ENCODE measurements around the gene VARS1. TPM values are rescaled to one million over a fixed set of nuclear protein-coding genes. Genes with fewer than 3 reads are reported as not detected.
A peak's percentile ranks its signal among the peaks of the same experiment; 100 is the strongest.
"Not testable (repeated sequence)": the region's sequence is repeated elsewhere in the genome, so short reads cannot be mapped to it uniquely, and the experiment has no call there.

Gene VARS1
- total RNA-seq, 3 donors from 2014 or later = 19.2 to 35.4 (median 26.2) TPM

DNA sequence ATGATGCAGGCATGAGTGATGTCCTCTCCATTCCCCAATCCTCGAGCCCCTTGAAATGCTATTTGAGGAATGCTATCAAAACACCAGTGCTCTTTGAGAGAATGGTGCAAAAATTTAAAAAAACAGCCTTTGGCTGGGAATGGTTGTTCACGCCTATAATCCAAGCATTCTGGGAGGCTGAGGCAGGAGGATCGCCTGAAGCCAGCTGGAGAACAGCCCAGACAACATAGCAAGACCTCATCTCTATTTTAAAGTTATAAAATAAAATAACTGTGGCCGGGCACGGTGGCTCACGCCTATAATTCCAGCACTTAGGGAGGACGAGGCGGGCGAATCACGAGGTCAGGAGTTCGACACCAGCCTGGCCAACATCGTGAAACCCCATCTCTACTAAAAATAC lies 4.2 kb upstream of the VARS1 start:
- Histone ChIP-seq H3K36me3 (no peaks in the 10 kb centered on the region), H3K4me1 (no peaks in the 10 kb centered on the region), H3K27me3 (no peaks in the 10 kb centered on the region), H3K27ac (no peak overlapping the region), H3K4me3 (no peak overlapping the region), H3K9me3 (no peaks in the 10 kb centered on the region)
- no peak for DNase-seq (ENCODE audit: low spot score in 2 of 2)
- TF ChIP-seq POLR2AphosphoS5 (IDR thresholded peaks at IDR 0.05) (no peak), POLR2A (IDR thresholded peaks at IDR 0.05) (no peak)
- TF ChIP-seq, protein P1, sequence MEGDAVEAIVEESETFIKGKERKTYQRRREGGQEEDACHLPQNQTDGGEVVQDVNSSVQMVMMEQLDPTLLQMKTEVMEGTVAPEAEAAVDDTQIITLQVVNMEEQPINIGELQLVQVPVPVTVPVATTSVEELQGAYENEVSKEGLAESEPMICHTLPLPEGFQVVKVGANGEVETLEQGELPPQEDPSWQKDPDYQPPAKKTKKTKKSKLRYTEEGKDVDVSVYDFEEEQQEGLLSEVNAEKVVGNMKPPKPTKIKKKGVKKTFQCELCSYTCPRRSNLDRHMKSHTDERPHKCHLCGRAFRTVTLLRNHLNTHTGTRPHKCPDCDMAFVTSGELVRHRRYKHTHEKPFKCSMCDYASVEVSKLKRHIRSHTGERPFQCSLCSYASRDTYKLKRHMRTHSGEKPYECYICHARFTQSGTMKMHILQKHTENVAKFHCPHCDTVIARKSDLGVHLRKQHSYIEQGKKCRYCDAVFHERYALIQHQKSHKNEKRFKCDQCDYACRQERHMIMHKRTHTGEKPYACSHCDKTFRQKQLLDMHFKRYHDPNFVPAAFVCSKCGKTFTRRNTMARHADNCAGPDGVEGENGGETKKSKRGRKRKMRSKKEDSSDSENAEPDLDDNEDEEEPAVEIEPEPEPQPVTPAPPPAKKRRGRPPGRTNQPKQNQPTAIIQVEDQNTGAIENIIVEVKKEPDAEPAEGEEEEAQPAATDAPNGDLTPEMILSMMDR (IDR thresholded peaks at IDR 0.05) = no peak
- intact Hi-C loops (cut with DNase I; ENCODE audit: low total_unique reads) = no loop called here

DNA sequence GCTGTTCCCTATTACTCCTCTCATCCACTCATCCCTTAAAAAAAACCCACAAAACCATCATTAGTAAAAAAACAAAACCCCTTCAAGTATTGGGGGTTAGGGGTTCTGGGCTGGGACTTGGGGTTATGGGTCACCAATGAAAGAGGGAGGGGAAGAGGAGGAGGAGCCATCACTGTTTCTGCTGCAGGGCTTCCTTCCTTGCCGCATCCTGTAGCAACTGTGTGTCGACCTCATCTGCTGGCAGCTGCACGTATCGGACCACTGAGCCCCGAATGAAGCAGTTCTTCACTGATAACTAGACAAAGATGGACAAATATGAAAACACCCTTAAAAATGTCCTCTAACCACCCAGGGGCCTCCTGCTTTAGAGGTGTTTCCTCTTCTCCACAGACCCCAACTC lies 2.0 kb upstream of the VARS1 start:
- peak overlapping the region in 1 of 2 donors; percentile 26 for H3K27ac ChIP-seq
- H3K36me3 ChIP-seq = no peaks in the 10 kb centered on the region
- H3K9me3 ChIP-seq = no peaks in the 10 kb centered on the region
- H3K4me3 ChIP-seq = no peak overlapping the region
- DNase-seq (ENCODE audit: low spot score in 2 of 2) = no peak
- TF ChIP-seq, protein P1 (IDR thresholded peaks at IDR 0.05) = no peak
- TF ChIP-seq POLR2A (IDR thresholded peaks at IDR 0.05) (no peak), POLR2AphosphoS5 (IDR thresholded peaks at IDR 0.05) (no peak)
- H3K27me3 ChIP-seq = no peaks in the 10 kb centered on the region
- H3K4me1 ChIP-seq = no peaks in the 10 kb centered on the region
- intact Hi-C loops (cut with DNase I; ENCODE audit: low total_unique reads) = no loop called here

DNA sequence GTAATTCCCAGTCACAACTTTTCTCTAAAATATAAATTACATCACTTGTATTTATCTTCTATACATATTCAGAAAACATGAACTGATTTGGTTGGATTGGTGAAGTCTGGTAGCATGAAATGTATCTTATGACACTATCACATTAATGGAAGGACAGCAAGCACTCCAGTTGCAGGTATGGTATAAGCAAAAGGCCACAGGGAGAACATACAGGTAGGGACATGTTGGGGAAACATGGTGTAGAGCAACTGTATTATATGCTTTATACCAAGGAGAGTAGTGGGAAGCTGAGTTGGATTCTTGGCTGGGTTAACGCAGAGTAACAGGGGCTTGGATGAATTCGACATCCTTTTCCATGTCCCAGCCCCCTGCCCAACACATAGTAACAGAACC lies 1.4 kb upstream of the VARS1 start:
- H3K36me3 ChIP-seq = no peaks in the 10 kb centered on the region
- H3K27me3 ChIP-seq = no peaks in the 10 kb centered on the region
- no peaks in the 10 kb centered on the region for H3K4me1 ChIP-seq
- no peak for DNase-seq (ENCODE audit: low spot score in 2 of 2)
- no peak overlapping the region for H3K4me3 ChIP-seq
- TF ChIP-seq POLR2A (IDR thresholded peaks at IDR 0.05) (no peak), POLR2AphosphoS5 (IDR thresholded peaks at IDR 0.05) (no peak)
- TF ChIP-seq, protein P1 (IDR thresholded peaks at IDR 0.05) = no peak
- intact Hi-C loops (cut with DNase I; ENCODE audit: low total_unique reads) = no loop called here
- H3K9me3 ChIP-seq = no peaks in the 10 kb centered on the region
- peak overlapping the region in 1 of 2 donors; percentile 26 for H3K27ac ChIP-seq

DNA sequence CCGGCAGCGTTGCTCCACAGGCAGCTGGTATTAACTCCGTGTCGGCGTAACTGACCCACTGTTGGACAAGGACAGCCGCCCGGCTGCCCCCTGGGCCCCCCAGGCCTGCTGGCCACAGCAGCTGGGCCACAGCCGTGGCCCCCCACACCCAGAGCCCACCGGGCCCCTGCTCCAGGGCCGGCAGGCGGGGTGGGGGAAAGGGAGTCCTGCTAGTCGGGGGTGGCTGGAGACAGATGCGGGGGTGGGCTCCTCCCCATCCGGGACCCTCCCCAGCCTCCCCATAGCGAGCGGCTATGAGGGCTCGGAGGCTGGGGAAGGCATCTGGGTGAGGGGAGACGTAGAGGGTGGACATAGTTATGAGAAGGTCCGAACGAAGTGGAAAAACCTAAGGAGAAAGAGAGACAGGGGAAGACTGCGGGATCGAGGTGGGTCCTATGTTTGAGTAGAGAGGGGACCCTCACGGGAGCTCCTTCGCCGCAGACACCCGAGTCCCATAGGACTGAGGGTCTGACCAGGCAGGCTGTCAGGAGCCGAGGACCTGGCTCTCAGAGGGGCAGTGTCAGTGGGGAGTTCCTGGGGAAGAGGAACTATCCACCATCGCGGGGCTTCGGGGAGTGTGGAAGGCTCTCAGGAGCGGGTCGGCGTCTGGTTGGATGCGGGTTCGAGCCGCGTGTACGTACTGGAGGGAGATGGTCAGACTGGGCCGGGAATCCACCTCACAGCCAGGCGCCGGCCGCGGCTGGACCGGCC lies 511 bp downstream of the VARS1 start:
- TF ChIP-seq, protein P1 (IDR thresholded peaks at IDR 0.05) = no peak
- peak in 1 of 3 donors; percentile 9 for TF ChIP-seq POLR2AphosphoS5 (IDR thresholded peaks at IDR 0.05)
- no peak for DNase-seq (ENCODE audit: low spot score in 2 of 2)
- intact Hi-C loops (cut with DNase I; ENCODE audit: low total_unique reads) = no loop called here
- Histone ChIP-seq H3K4me1 (no peaks in the 10 kb centered on the region), H3K4me3 (peak overlapping the region; percentile 74 to 88 (median 75)), H3K27ac (peak overlapping the region; percentile 97 to 99), H3K9me3 (no peaks in the 10 kb centered on the region), H3K27me3 (no peaks in the 10 kb centered on the region), H3K36me3 (no peaks in the 10 kb centered on the region)

DNA sequence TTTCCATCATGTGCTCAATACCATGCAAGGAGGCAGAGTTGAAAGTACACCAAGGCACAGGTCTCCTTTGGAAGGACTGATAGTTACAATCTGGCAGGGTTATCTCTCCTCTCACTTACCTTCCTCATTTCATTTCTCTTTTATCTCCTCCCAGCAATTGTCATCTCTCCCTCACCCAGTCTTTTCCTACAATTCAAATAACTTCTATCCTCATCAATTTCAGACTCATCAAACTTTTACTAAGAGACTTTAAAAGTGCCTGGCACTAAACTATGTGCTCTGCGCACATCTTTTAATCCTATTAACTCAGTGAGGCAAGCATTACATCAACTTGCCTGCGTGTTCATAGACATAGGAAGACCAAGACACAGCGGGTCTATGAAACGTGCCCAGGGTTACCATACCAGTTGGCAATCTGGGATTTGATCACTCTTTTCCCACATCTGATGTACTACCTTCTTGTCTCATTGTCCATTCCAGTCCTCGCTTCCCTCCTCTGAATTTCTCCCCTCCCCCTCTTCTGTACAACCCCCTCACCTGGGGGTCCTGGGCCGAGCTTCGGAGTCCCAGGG lies 1.2 kb downstream of the VARS1 start:
- H3K9me3 ChIP-seq = no peaks in the 10 kb centered on the region
- no peak for DNase-seq (ENCODE audit: low spot score in 2 of 2)
- no peaks in the 10 kb centered on the region for H3K36me3 ChIP-seq
- H3K27me3 ChIP-seq = no peaks in the 10 kb centered on the region
- intact Hi-C loops (cut with DNase I; ENCODE audit: low total_unique reads) = no loop called here
- peak overlapping the region; percentile 74 to 88 (median 75) for H3K4me3 ChIP-seq
- H3K27ac ChIP-seq = peak overlapping the region; percentile 97 to 99
- H3K4me1 ChIP-seq = no peaks in the 10 kb centered on the region
- TF ChIP-seq POLR2A (IDR thresholded peaks at IDR 0.05) (no peak), POLR2AphosphoS5 (IDR thresholded peaks at IDR 0.05) (no peak)
- TF ChIP-seq, protein P1 (IDR thresholded peaks at IDR 0.05) = no peak

DNA sequence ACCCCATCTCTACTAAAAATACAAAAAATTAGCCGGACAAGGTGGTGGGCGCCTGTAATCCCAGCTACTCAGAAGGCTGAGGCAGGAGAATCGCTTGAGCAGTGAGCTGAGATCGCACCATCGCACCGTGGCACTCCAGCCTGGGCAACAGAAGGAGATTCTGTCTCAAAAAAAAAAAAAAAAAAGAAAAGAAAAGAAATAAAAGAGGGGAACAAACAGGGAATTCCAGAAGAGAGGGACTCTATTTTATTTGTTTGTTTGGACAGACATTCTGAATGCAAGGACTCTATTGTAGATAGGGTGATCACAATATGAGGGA lies 1.7 kb downstream of the VARS1 start:
- H3K27me3 ChIP-seq; H3K9me3 ChIP-seq; H3K36me3 ChIP-seq; intact Hi-C loops (cut with DNase I; ENCODE audit: low total_unique reads); DNase-seq (ENCODE audit: low spot score in 2 of 2); H3K4me1 ChIP-seq: not testable (repeated sequence)
- H3K4me3 ChIP-seq = peak overlapping the region in 2 of 3 donors; percentile 74 to 88
- peak overlapping the region in 1 of 2 donors; percentile 97 for H3K27ac ChIP-seq
